ENCODE data around the gene AOC2. TPM values are rescaled to one million over a fixed set of nuclear protein-coding genes. Genes with fewer than 3 reads are reported as not detected.

Gene AOC2
- total RNA-seq, 4 donors from 2014 or later, result 0.55 to 6.0 (median 1.1) TPM

DNA sequence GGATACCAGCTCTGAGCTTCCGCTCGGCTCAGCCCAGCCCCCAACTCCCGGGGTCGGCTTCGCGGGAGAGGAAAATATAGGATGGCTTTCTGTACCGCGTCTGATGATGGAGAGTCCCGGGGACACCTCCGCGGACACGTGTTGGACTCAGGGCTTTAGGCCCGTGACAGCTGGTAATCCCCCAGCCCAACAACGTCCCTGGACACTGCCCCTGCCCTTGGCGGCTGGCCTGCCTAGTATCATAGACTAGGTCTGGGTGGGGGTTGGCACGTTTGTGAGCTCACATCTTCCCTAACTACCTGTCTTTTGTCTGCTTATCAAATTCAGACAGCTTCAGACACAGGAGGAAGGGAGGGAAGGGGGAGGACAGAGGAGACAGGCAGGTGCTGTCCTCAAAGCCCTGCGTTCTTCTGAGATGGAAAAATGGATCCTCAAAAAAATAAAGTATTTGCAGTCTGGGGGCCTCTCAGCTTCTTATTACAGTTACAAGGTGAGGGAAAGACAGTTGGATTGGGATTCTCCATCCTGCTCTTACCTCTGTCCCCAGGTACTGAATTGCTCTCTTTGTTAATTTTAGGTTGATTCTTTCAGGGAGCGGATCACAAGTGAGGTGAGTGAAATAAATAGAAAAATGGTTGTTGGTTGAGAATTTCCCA is 10.5 kb upstream of the AOC2 start:
- H3K36me3 ChIP-seq, result peaks cover 0 to 22% (median 10%) of the 10 kb centered on the region in 4 donors
- peak overlapping the region; percentile 83 to 91 (median 90) for H3K27ac ChIP-seq
- H3K27me3 ChIP-seq, result no peaks in the 10 kb centered on the region
- H3K4me3 ChIP-seq, result peak overlapping the region; percentile 86 to 94 (median 88)
- 5 to 33% methylated on average over 3 to 18 of the region's 18 CpGs for WGBS, 2 donors (ENCODE audit: low coverage in 1 of 2)
- intact Hi-C loops (cut with DNase I; ENCODE audit: low total_unique reads) (no loop called here), in situ Hi-C loops (cut with MboI; ENCODE audit: low pct_ligation_motif_present in 1 of 4, low pct_unique_long_range_greater_than_20kb in 1 of 4, low sequenced_read_pairs in 3 of 4) (loop anchor here in 2 of 4 donors (25.0 kb wide), 2 partner anchors 103 to 478 kb away; no protein-coding TSS in a partner anchor)
- TF ChIP-seq, protein P1, sequence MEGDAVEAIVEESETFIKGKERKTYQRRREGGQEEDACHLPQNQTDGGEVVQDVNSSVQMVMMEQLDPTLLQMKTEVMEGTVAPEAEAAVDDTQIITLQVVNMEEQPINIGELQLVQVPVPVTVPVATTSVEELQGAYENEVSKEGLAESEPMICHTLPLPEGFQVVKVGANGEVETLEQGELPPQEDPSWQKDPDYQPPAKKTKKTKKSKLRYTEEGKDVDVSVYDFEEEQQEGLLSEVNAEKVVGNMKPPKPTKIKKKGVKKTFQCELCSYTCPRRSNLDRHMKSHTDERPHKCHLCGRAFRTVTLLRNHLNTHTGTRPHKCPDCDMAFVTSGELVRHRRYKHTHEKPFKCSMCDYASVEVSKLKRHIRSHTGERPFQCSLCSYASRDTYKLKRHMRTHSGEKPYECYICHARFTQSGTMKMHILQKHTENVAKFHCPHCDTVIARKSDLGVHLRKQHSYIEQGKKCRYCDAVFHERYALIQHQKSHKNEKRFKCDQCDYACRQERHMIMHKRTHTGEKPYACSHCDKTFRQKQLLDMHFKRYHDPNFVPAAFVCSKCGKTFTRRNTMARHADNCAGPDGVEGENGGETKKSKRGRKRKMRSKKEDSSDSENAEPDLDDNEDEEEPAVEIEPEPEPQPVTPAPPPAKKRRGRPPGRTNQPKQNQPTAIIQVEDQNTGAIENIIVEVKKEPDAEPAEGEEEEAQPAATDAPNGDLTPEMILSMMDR (IDR thresholded peaks at IDR 0.05), result no peak
- TF ChIP-seq POLR2A (IDR thresholded peaks at IDR 0.05) (no peak), POLR2AphosphoS5 (IDR thresholded peaks at IDR 0.05) (no peak), EP300 (IDR thresholded peaks at IDR 0.05; ENCODE audit: low read depth) (no peak)
- H3K9me3 ChIP-seq, result no peaks in the 10 kb centered on the region
- no peak for DNase-seq
- peaks cover 0 to 18% (median 15%) of the 10 kb centered on the region in 4 donors for H3K4me1 ChIP-seq

- Histone ChIP-seq H3K27ac (no peak overlapping the region), H3K36me3 (peaks cover 0 to 39% (median 19%) of the 10 kb centered on the region in 4 donors), H3K4me3 (no peak overlapping the region), H3K9me3 (no peaks in the 10 kb centered on the region), H3K4me1 (peaks cover 0 to 18% (median 15%) of the 10 kb centered on the region in 4 donors), H3K27me3 (no peaks in the 10 kb centered on the region)
- intact Hi-C loops (cut with DNase I; ENCODE audit: low total_unique reads) (no loop called here), in situ Hi-C loops (cut with MboI; ENCODE audit: low pct_ligation_motif_present in 1 of 4, low pct_unique_long_range_greater_than_20kb in 1 of 4, low sequenced_read_pairs in 3 of 4) (loop anchor here in 2 of 4 donors (25.0 kb wide), 2 partner anchors 102 to 477 kb away; no protein-coding TSS in a partner anchor)
- WGBS, 2 donors (ENCODE audit: low coverage in 1 of 2), result 94 to 100% methylated on average over 5 to 6 of the region's 6 CpGs
- TF ChIP-seq POLR2AphosphoS5 (IDR thresholded peaks at IDR 0.05) (no peak), EP300 (IDR thresholded peaks at IDR 0.05; ENCODE audit: low read depth) (no peak)
- TF ChIP-seq, protein P1 (IDR thresholded peaks at IDR 0.05), result no peak
- no peak for DNase-seq
These were observed 8.6 kb upstream of the AOC2 start for GRCh38 chr17:42835732-42836131.

DNA sequence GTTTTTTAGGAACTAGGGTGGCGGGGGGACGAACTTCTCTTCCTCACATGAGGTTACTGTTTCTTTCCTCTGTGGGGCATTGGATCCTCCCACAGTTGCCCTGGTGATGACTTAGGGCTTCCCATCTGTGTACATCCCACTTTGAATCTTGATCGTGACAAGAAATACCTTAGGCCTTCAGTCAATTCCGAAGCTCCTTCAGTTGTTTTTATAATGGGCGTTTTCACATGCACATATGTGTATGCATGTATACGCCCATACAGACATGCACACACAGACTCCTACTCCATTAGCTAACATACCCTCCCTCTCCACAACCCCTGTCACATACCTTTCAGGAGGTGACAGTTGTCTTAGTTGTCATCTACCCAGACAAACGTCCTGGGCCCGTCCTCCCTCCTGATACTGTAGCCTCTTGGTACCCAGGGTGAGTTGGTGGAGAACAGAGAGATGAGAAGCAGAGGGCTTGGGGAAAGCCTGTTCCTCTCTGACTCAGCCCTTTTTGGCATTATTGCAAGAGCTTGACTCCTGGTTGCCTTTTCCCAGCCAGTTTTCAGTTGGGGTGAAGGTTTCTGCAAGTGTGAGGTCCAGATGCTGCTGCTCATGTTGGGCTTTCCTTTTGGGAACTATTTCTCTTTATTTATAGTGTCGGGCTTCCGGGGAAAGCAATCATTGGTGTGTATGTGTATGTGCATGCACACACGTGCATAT is 2.2 kb upstream of the AOC2 start:
- Histone ChIP-seq H3K4me1 (peaks cover 0 to 4% (median 1%) of the 10 kb centered on the region in 4 donors), H3K36me3 (peaks cover 0 to 40% (median 19%) of the 10 kb centered on the region in 4 donors), H3K27ac (no peak overlapping the region), H3K4me3 (no peak overlapping the region), H3K27me3 (no peaks in the 10 kb centered on the region), H3K9me3 (no peaks in the 10 kb centered on the region)
- in situ Hi-C loops (cut with MboI; ENCODE audit: low pct_ligation_motif_present in 1 of 4, low pct_unique_long_range_greater_than_20kb in 1 of 4, low sequenced_read_pairs in 3 of 4), result loop anchor here (10.0 to 25.0 kb wide), 4 partner anchors 83 to 470 kb away; no protein-coding TSS in a partner anchor
- DNase-seq, result no peak
- intact Hi-C loops (cut with DNase I; ENCODE audit: low total_unique reads), result loop anchor here (5.0 kb wide), 1 partner anchor 95 kb away; no protein-coding TSS in a partner anchor
- TF ChIP-seq, protein P1 (IDR thresholded peaks at IDR 0.05), result no peak
- TF ChIP-seq POLR2A (IDR thresholded peaks at IDR 0.05), result no peak
- TF ChIP-seq EP300 (IDR thresholded peaks at IDR 0.05; ENCODE audit: low read depth), result no peak
- no peak for TF ChIP-seq POLR2AphosphoS5 (IDR thresholded peaks at IDR 0.05)
- WGBS, 2 donors (ENCODE audit: low coverage in 1 of 2), result 76 to 79% methylated on average over 6 to 11 of the region's 11 CpGs

GRCh38 chr17:42843358-42843934 is 934 bp upstream of the AOC2 start:
- intact Hi-C loops (cut with DNase I; ENCODE audit: low total_unique reads), result loop anchor here (5.0 kb wide), 1 partner anchor 94 kb away; no protein-coding TSS in a partner anchor
- H3K4me1 ChIP-seq, result peaks cover 0 to 4% (median 1%) of the 10 kb centered on the region in 4 donors
- H3K9me3 ChIP-seq, result no peaks in the 10 kb centered on the region
- WGBS, 2 donors (ENCODE audit: low coverage in 1 of 2), result 43 to 51% methylated on average over 3 to 6 of the region's 6 CpGs
- TF ChIP-seq EP300 (IDR thresholded peaks at IDR 0.05; ENCODE audit: low read depth) (no peak), POLR2A (IDR thresholded peaks at IDR 0.05) (no peak), POLR2AphosphoS5 (IDR thresholded peaks at IDR 0.05) (no peak)
- TF ChIP-seq, protein P1 (IDR thresholded peaks at IDR 0.05), result peak; percentile 89 to 94 (median 92)
- H3K27ac ChIP-seq, result peak overlapping the region in 1 of 4 donors; percentile 46
- peaks cover 0 to 28% (median 14%) of the 10 kb centered on the region in 4 donors for H3K36me3 ChIP-seq
- peaks cover 1% of the 10 kb centered on the region for H3K27me3 ChIP-seq
- no peak for DNase-seq
- H3K4me3 ChIP-seq, result no peak overlapping the region
- in situ Hi-C loops (cut with MboI; ENCODE audit: low pct_ligation_motif_present in 1 of 4, low pct_unique_long_range_greater_than_20kb in 1 of 4, low sequenced_read_pairs in 3 of 4), result loop anchor here (10.0 to 25.0 kb wide), 4 partner anchors 81 to 469 kb away; no protein-coding TSS in a partner anchor
